GM06990 (cell line): Measurements from ENCODE around the gene SF3B1.
"Not testable (repeated sequence)": the region's sequence is repeated elsewhere in the genome, so short reads cannot be mapped to it uniquely, and the experiment has no call there.

Experiments used
- DNase-seq: peaks from one replicate; pipeline ENCODE4 v3.0.0-alpha.2; 2011; ENCODE audit not compliant: insufficient read length; ENCODE audit errors: extremely low read depth
- H3K27me3 ChIP-seq: replicated peaks from 2 replicates; pipeline ENCODE4 v1.6.0; 2011; ENCODE audit warnings: low read length; ENCODE audit not compliant: control insufficient read depth, insufficient read depth
- H3K36me3 ChIP-seq: 2 replicates; pipeline ENCODE4 v1.5.1; 2011; ENCODE audit warnings: low read length; ENCODE audit not compliant: control insufficient read depth, insufficient read depth
- H3K4me3 ChIP-seq: replicated peaks from 2 replicates; pipeline ENCODE4 v1.5.1; 2011; ENCODE audit warnings: low read depth, mild to moderate bottlenecking, control low read depth, low read length
- CTCF ChIP-seq: IDR thresholded peaks from 2 replicates; pipeline ENCODE4 v1.5.1; 2011; ENCODE audit warnings: low read length, control low read depth, mild to moderate bottlenecking, inconsistent platforms; ENCODE audit not compliant: insufficient read depth, poor library complexity, severe bottlenecking

SF3B1 gene

GRCh38 chr2:197453123-197453913 lies 18.5 kb upstream of the SF3B1 start, which contains the start of gene COQ10B:
TSS of gene COQ10B (plus strand) at chr2:197453552. CDS start at chr2:197453561, 9 bp downstream.
- Histone ChIP-seq H3K36me3 (no peaks in the 10 kb centered on the region; the same call in 1 of the 2 replicates), H3K4me3 (peak within 1 kb of the TSS; percentile 93), H3K27me3 (no peaks in the 10 kb centered on the region)
- peak; percentile 99 for DNase-seq
- peak; percentile 33 for TF ChIP-seq CTCF

- TF ChIP-seq CTCF, result no peak
- DNase-seq, result no peak
- H3K36me3 ChIP-seq, result no peaks in the 10 kb centered on the region; the same call in 1 of the 2 replicates
- no peaks in the 10 kb centered on the region for H3K27me3 ChIP-seq
- peak overlapping the region; percentile 80 for H3K4me3 ChIP-seq
These were observed 17.9 kb upstream of the SF3B1 start for GRCh38 chr2:197452754-197453122.

GRCh38 chr2:197450935-197451358 lies 16.1 kb upstream of the SF3B1 start:
- not testable (repeated sequence) for H3K4me3 ChIP-seq, H3K27me3 ChIP-seq, DNase-seq, H3K36me3 ChIP-seq

- TF ChIP-seq CTCF, result no peak
- H3K27me3 ChIP-seq, result no peaks in the 10 kb centered on the region
- no peak for DNase-seq
- no peak overlapping the region for H3K4me3 ChIP-seq
- no peaks in the 10 kb centered on the region; the same call in 1 of the 2 replicates for H3K36me3 ChIP-seq
These were observed 15.6 kb upstream of the SF3B1 start for GRCh38 chr2:197450465-197450864.

- DNase-seq, result no peak
- Histone ChIP-seq H3K27me3 (no peaks in the 10 kb centered on the region), H3K4me3 (no peak overlapping the region), H3K36me3 (no peaks in the 10 kb centered on the region)
- TF ChIP-seq CTCF, result no peak
These were observed 12.0 kb upstream of the SF3B1 start for GRCh38 chr2:197446844-197447243.

- no peaks in the 10 kb centered on the region for H3K27me3 ChIP-seq
- no peak overlapping the region for H3K4me3 ChIP-seq
- no peak for DNase-seq
- no peak for TF ChIP-seq CTCF
- H3K36me3 ChIP-seq, result no peaks in the 10 kb centered on the region
These were observed 10.9 kb upstream of the SF3B1 start for GRCh38 chr2:197445746-197446145.
